Measurements from ENCODE around the gene GUK1. TPM values are rescaled to one million over a fixed set of nuclear protein-coding genes. Genes with fewer than 3 reads are reported as not detected.

Gene GUK1
- total and polyA plus RNA-seq, 2 of the 8 experiments (the other 6 are each of a cell fraction or from before 2014, with no cell fraction given) = 68.5 to 183 TPM

DNA sequence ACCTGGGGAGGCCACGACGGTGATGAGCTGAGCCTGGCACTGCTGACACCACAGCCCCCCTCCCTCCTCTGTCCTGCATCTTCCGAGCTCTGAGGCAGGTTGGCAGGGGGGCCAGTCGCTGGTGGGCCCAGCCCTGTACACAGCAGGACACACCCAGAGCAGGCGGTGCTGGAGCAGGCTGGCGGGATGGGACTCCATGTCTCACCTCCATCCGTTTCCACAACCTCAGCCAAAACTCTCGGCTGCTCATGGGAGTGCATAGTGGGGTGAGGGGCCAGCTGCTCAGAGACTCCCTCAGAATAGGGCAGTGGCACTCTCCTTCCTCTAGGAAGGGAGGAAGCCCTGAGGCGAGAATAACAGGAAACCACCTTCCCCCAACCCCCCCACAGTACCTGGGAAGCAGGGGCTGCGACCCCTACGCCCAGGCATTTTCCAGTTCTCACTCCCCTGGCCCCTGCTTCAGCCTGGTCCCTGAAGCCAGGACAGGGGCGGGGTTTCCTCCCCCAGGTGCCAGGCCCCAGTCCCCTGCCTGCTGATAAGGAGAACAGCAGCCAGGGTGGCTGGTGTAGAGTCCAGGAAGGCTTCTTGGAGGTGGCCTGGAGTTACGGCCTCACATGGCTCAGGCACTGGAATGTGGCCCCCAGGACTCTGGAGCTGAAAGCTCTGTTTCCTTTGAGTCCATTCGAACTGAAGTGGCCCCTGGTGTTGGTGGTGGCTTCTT lies 22.4 kb downstream of the GUK1 start (continued):
- TF ChIP-seq, protein P1, sequence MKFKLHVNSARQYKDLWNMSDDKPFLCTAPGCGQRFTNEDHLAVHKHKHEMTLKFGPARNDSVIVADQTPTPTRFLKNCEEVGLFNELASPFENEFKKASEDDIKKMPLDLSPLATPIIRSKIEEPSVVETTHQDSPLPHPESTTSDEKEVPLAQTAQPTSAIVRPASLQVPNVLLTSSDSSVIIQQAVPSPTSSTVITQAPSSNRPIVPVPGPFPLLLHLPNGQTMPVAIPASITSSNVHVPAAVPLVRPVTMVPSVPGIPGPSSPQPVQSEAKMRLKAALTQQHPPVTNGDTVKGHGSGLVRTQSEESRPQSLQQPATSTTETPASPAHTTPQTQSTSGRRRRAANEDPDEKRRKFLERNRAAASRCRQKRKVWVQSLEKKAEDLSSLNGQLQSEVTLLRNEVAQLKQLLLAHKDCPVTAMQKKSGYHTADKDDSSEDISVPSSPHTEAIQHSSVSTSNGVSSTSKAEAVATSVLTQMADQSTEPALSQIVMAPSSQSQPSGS (IDR thresholded peaks at IDR 0.05; ENCODE audit: low read length) = no peak
- no peak for TF ChIP-seq RNF2 (IDR thresholded peaks at IDR 0.05; ENCODE audit: borderline replicate concordance, low read depth, low read length, missing control alignments, poor library complexity, severe bottlenecking)
- no peak for TF ChIP-seq CBX8 (IDR thresholded peaks at IDR 0.05; ENCODE audit: borderline replicate concordance, low read depth, low read length)
- TF ChIP-seq, protein P2, sequence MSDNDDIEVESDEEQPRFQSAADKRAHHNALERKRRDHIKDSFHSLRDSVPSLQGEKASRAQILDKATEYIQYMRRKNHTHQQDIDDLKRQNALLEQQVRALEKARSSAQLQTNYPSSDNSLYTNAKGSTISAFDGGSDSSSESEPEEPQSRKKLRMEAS (IDR thresholded peaks at IDR 0.05) = no peak
- no peak for TF ChIP-seq TCF12 (IDR thresholded peaks at IDR 0.05; ENCODE audit: low read depth, low read length)
- TF ChIP-seq RXRA (IDR thresholded peaks at IDR 0.05; ENCODE audit: insufficient read depth, low read depth, low read length) = no peak
- no peak for TF ChIP-seq CREB1 (IDR thresholded peaks at IDR 0.05)
- no peak for TF ChIP-seq EZH2 (IDR thresholded peaks at IDR 0.05; ENCODE audit: low read depth, low read length, severe bottlenecking)
